GM18526 (cell line): ENCODE results near the gene PHYHD1.

Experiments used
- POLR2A ChIP-seq: IDR thresholded peaks from 3 replicates; pipeline ENCODE4 v1.6.1; 2011; ENCODE audit not compliant: insufficient read length; ENCODE audit errors: extremely low read depth

Gene PHYHD1

GRCh38 chr9:128911529-128912035 lies 9.2 kb upstream of the PHYHD1 start:
- no peak for TF ChIP-seq POLR2A

- TF ChIP-seq POLR2A = no peak
Observed at GRCh38 chr9:128912270-128912853, 8.4 kb upstream of the PHYHD1 start.

- no peak for TF ChIP-seq POLR2A
Observed at GRCh38 chr9:128913048-128913900, 7.5 kb upstream of the PHYHD1 start.

DNA sequence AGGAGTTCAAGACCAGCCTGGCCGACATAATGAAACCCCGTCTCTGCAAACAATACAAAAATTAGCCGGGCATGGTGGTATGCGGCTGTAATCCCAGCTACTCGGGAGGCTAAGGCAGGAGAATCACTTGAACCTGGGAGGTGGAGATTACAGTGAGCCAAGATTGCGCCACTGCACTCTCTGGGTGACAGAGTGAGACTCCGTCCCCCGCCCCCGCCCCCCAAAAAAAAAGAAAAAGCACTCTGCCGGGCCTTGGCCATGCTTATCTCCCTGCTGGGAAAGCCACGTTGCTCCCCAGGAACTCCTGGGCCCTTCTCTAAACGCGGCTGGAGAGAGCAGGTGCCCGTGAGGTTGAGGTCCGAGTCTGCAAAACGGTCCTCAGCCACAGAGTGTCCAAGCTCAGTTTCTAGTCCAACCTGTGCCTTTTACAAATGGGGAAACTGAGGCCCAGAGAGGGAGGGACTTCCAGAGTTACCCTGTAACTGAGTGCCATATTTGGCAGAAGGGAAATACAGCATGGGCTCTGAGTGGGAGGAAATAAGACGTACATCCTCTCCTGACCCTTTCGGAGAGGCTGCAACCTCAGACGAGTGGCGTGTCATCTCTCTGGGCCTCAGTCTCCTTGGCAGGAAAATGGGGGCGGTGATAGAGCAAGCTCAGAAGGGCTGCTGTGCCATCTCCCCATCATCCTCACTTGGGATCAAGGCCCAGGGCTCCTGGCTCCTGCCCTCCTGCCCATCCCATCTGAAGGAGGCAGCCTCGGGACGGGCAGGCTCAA lies 6.6 kb upstream of the PHYHD1 start:
- TF ChIP-seq POLR2A = no peak

- TF ChIP-seq POLR2A = no peak
Observed at GRCh38 chr9:128916204-128916603, 4.6 kb upstream of the PHYHD1 start.

GRCh38 chr9:128916745-128917144 lies 4.0 kb upstream of the PHYHD1 start:
- no peak for TF ChIP-seq POLR2A

DNA sequence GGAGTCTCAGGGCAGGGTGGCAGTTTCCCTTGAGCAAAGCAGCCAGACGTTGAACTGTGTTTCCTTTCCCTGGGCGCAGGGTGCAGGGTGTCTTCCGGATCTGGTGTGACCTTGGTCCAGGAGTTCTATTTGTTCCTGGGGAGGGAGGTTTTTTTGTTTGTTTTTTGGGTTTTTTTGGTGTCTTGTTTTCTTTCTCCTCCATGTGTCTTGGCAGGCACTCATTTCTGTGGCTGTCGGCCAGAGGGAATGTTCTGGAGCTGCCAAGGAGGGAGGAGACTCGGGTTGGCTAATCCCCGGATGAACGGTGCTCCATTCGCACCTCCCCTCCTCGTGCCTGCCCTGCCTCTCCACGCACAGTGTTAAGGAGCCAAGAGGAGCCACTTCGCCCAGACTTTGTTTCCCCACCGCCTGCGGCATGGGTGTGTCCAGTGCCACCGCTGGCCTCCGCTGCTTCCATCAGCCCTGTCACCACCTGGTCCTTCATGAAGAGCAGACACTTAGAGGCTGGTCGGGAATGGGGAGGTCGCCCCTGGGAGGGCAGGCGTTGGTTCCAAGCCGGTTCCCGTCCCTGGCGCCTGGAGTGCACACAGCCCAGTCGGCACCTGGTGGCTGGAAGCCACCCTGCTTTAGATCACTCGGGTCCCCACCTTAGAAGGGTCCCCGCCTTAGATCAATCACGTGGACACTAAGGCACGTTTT lies 3.5 kb upstream of the PHYHD1 start:
- no peak for TF ChIP-seq POLR2A

DNA sequence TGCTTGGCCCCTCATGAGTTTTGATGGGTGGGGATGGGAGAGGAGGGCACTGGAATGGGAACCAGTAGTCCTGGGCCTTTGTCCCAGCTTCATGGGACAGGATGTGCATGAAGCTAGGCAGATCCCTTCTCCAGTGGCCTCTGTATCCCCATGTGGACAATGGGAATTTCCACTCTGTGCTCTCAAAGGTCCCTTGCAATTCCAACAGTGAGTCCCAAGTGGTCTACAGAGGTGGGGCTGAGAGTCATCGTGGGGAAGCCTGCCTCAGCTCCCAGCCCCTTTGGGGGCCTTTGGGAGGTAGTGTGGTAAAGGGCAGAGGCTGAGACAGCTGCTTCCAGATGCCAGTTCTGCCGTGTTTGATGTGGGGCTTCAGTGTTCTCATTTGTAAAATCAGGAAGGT lies 1.9 kb upstream of the PHYHD1 start:
- no peak for TF ChIP-seq POLR2A

DNA sequence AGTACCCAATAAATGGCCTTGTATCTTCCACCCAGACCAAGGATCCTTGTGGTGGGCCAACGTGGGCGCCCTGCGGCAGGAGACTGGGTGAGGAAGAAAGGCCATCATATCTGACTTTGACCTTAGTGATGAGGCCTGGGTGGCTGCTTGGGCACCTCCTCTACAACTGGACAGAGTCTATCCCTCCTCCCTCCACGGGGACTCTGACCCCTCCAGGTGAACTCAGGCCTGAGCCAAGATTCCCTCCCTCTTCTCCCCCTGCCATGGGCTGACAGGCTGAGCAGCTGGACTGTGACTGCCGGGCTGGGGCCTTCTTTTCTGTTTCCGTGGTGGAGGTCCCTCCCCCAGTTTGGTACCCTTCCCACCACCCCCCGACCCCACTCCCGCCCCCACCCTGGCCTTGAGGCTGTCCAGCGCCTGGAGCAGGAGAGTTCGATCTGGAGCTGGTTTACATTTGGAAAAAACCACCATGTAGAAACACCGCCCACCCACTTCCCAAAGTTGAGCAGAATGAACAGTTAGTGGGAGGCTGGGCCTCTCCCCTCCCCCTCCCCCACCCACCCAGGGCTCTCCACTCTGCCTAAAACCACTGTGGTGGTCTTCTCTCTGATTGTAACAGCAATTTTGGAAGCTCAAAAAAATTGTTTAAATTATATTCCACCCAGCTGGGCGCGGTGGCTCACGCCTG lies 1.2 kb upstream of the PHYHD1 start:
- no peak for TF ChIP-seq POLR2A

- TF ChIP-seq POLR2A = no peak
Observed at GRCh38 chr9:128921881-128922763, 1.3 kb downstream of the PHYHD1 start.

GRCh38 chr9:128923493-128923883 lies 2.7 kb downstream of the PHYHD1 start:
- no peak for TF ChIP-seq POLR2A

- TF ChIP-seq POLR2A = no peak
Observed at GRCh38 chr9:128927731-128928411, 7.1 kb downstream of the PHYHD1 start.

- TF ChIP-seq POLR2A = no peak
Observed at GRCh38 chr9:128928624-128929023, 7.8 kb downstream of the PHYHD1 start.
